Measurements from ENCODE around the gene MMEL1. TPM values are rescaled to one million over a fixed set of nuclear protein-coding genes. Genes with fewer than 3 reads are reported as not detected.

MMEL1 gene
- total and polyA plus RNA-seq, 2 of the 13 experiments (the other 11 are each of a cell fraction or from before 2014, with no cell fraction given): 0.48 TPM; not detected in 1

- TF ChIP-seq TFDP2 (CRISPR knock-in tag; IDR thresholded peaks at IDR 0.05) (peak; percentile 56; the same call in 1 of the 2 replicates), DRAP1 (CRISPR knock-in tag; IDR thresholded peaks at IDR 0.05) (no peak), ZBTB21 (CRISPR knock-in tag; IDR thresholded peaks at IDR 0.05) (no peak), SAFB2 (CRISPR knock-in tag; IDR thresholded peaks at IDR 0.05; ENCODE audit: borderline replicate concordance, low read depth) (no peak), RARA (CRISPR knock-in tag; IDR thresholded peaks at IDR 0.05) (0 out of 2 replicates have a peak, but pooled peaks have one; percentile 10), ZNF788 (CRISPR knock-in tag; IDR thresholded peaks at IDR 0.05; ENCODE audit: borderline replicate concordance) (no peak), SP5 (CRISPR knock-in tag; IDR thresholded peaks at IDR 0.05; ENCODE audit: borderline replicate concordance, low read depth) (no peak), FOXA1 (IDR thresholded peaks at IDR 0.05) (no peak), FOXA1 (CRISPR knock-in tag; IDR thresholded peaks at IDR 0.05) (no peak), ZFY (CRISPR knock-in tag; IDR thresholded peaks at IDR 0.05) (peak; percentile 30; the same call in 1 of the 2 replicates), LCORL (IDR thresholded peaks at IDR 0.05) (no peak), LCORL (CRISPR knock-in tag; IDR thresholded peaks at IDR 0.05) (peak; percentile 42; the same call in 1 of the 2 replicates), HMGXB3 (CRISPR knock-in tag; IDR thresholded peaks at IDR 0.05; ENCODE audit: borderline replicate concordance) (no peak), ZNF589 (CRISPR knock-in tag; conservative IDR thresholded peaks at IDR 0.05) (no peak), ADNP (CRISPR knock-in tag; IDR thresholded peaks at IDR 0.05) (no peak), HOXD1 (CRISPR knock-in tag; IDR thresholded peaks at IDR 0.05) (no peak), ZNF292 (CRISPR knock-in tag; IDR thresholded peaks at IDR 0.05; ENCODE audit: borderline replicate concordance, low read depth) (peak; percentile 56; the same call in 1 of the 2 replicates), IRF9 (CRISPR knock-in tag; IDR thresholded peaks at IDR 0.05; ENCODE audit: borderline replicate concordance) (no peak), MNT (IDR thresholded peaks at IDR 0.05) (no peak)
Measured at GRCh38 chr1:2631136-2632050, 1.4 kb downstream of the MMEL1 start (continued).

All from HepG2 (cell line).